Measurements from ENCODE around the gene TANC1.

Gene TANC1

DNA sequence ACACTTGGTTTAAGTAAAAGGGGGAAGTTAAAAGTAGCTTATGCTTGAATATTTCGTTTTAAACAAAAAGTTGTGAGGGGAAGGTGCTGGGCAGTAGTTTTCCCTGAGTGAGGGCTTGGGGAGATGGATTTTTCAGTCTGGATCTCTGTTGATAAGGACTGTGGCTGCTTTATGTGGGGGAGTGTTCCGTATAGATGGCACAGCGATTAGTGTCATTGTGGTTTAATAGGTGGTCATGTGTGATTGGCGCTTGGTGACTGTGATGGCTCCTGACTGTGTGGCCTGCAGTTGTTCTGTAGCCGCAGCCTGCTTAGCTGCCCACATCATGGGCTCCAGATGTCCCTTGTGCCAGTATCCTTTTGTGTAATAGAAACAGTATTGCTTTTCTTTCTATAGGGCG, 161.9 kb downstream of the TANC1 start:
- in situ Hi-C loops (cut with MboI; ENCODE audit: low pct_unique_long_range_greater_than_20kb, low sequenced_read_pairs, unreplicated experiment) = loop anchor here (25.0 kb wide), 1 partner anchor 218 kb away; no protein-coding TSS in a partner anchor
- TF ChIP-seq, protein P1, sequence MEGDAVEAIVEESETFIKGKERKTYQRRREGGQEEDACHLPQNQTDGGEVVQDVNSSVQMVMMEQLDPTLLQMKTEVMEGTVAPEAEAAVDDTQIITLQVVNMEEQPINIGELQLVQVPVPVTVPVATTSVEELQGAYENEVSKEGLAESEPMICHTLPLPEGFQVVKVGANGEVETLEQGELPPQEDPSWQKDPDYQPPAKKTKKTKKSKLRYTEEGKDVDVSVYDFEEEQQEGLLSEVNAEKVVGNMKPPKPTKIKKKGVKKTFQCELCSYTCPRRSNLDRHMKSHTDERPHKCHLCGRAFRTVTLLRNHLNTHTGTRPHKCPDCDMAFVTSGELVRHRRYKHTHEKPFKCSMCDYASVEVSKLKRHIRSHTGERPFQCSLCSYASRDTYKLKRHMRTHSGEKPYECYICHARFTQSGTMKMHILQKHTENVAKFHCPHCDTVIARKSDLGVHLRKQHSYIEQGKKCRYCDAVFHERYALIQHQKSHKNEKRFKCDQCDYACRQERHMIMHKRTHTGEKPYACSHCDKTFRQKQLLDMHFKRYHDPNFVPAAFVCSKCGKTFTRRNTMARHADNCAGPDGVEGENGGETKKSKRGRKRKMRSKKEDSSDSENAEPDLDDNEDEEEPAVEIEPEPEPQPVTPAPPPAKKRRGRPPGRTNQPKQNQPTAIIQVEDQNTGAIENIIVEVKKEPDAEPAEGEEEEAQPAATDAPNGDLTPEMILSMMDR (IDR thresholded peaks at IDR 0.05; ENCODE audit: extremely low read depth, insufficient read depth, missing control alignments) = no peak
- DNase-seq (ENCODE audit: low spot score) = no peak

DNA sequence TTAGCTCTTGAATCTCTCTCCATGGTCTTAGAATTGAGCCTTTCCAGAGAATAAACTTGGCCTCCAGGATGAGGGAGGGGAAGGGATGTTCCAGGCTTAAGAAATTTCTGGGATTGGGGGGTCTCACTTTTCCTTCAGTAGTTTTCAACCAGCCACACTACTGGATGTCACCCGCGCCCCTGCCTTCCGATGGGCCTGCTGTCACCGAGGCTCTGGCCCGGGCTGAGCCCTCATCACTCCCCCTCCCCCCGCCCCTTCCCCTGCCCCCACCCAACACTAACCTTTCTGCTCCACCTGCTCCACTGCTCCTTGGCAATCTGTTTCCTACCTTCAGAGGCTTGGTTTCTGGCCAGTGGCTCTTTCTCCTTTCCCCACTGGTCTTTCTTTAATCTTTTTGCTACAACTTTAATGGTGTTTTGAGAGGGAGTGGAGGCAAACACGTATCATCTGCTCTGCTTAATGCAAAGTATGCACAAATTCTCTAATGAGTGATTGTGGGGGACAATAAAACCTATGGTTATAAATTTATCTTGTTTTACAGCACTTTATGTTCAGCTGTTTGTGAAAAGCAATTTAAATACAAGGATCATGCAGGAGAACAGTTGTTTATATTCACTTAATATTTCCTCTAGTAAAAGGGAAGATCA, 162.9 kb downstream of the TANC1 start:
- TF ChIP-seq, protein P1 (IDR thresholded peaks at IDR 0.05; ENCODE audit: extremely low read depth, insufficient read depth, missing control alignments) = no peak
- in situ Hi-C loops (cut with MboI; ENCODE audit: low pct_unique_long_range_greater_than_20kb, low sequenced_read_pairs, unreplicated experiment) = loop anchor here (25.0 kb wide), 1 partner anchor 219 kb away; no protein-coding TSS in a partner anchor
- no peak for DNase-seq (ENCODE audit: low spot score)

DNA sequence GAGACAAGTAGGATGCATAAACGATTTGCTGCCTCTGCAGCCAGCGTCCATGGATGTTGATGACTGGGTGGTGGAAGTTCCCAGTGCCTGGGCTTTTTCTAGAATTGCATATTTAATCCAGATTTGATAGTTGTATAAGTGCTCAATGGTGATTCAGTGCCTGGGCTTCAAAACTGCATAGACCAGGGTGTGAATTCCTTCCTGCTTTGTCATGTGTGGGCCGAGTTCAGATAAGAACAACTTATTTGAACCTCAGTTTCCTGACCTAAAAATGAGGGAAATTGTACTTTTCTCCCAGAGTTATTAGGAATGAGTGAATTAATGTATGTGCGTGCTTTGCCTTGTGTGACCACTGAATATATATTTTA, 163.5 kb downstream of the TANC1 start:
- TF ChIP-seq, protein P1 (IDR thresholded peaks at IDR 0.05; ENCODE audit: extremely low read depth, insufficient read depth, missing control alignments) = no peak
- in situ Hi-C loops (cut with MboI; ENCODE audit: low pct_unique_long_range_greater_than_20kb, low sequenced_read_pairs, unreplicated experiment) = loop anchor here (25.0 kb wide), 1 partner anchor 220 kb away; no protein-coding TSS in a partner anchor
- DNase-seq (ENCODE audit: low spot score) = no peak

DNA sequence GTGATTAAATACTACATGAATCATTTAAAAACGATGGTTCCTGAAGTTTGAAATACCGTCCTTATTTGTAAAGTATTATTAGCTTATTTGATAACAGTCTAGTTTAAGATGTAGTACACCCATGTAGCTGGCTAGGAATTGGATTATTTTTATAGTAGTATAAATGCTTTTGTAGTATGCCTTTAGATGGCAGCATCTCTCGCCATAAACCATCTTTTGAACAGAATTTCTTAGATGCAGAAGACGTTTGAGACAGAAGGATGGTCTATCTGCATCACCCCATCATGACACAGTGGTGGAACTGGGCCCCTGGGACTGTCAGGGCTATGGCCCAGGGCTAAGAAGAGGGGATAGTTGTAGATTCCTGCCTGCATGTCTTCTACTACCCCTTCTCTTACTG, 165.4 kb downstream of the TANC1 start:
- TF ChIP-seq, protein P1 (IDR thresholded peaks at IDR 0.05; ENCODE audit: extremely low read depth, insufficient read depth, missing control alignments) = no peak
- in situ Hi-C loops (cut with MboI; ENCODE audit: low pct_unique_long_range_greater_than_20kb, low sequenced_read_pairs, unreplicated experiment) = loop anchor here (25.0 kb wide), 1 partner anchor 221 kb away; no protein-coding TSS in a partner anchor
- no peak for DNase-seq (ENCODE audit: low spot score)

DNA sequence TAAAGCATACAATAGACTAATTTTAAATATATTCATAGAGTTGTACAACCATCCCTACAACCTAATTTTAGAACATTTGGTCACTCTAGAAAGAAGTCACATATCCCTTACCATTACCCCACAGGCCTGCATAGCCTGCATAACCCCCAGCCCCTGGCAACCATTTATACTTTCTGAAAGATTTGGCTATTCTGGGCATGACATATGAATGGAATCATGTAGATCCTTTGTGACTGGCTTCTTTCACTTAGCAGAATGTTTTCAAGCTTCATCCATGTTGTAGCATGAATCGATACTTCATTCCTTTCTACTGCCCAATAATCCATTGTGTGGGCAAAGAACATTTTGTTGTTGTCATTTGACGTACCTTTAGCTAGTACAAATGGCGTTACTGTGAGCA, 166.5 kb downstream of the TANC1 start:
- in situ Hi-C loops (cut with MboI; ENCODE audit: low pct_unique_long_range_greater_than_20kb, low sequenced_read_pairs, unreplicated experiment) = loop anchor here (25.0 kb wide), 1 partner anchor 223 kb away; no protein-coding TSS in a partner anchor
- TF ChIP-seq, protein P1 (IDR thresholded peaks at IDR 0.05; ENCODE audit: extremely low read depth, insufficient read depth, missing control alignments) = no peak
- DNase-seq (ENCODE audit: low spot score) = no peak

DNA sequence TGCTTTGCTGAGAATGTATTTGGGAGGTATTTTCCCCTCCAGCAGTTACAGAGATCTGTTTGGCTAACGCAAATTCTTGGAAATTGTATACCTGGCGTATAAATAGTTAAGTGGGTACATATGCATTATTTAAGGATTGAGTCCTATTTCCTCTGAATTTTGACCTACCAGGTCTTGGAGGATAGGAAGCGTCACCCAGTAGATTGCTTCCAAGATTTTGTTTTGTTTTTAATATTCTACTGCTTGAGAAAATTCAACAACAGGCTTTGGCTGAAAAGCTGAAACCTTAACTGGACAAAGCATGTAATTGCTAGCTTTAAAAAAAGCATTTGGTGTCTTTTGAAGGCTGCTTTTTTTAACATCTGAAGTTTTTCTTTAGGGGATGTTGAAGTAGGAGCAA, 168.0 kb downstream of the TANC1 start:
- in situ Hi-C loops (cut with MboI; ENCODE audit: low pct_unique_long_range_greater_than_20kb, low sequenced_read_pairs, unreplicated experiment) = loop anchor here (25.0 kb wide), 1 partner anchor 224 kb away; no protein-coding TSS in a partner anchor
- TF ChIP-seq, protein P1 (IDR thresholded peaks at IDR 0.05; ENCODE audit: extremely low read depth, insufficient read depth, missing control alignments) = no peak
- DNase-seq (ENCODE audit: low spot score) = no peak
